HepG2 (cell line): Measurements from ENCODE around the gene TPM3. TPM values are rescaled to one million over a fixed set of nuclear protein-coding genes. Genes with fewer than 3 reads are reported as not detected.

Source experiments
- ATAC-seq: fragments of 200-7000 bp; cut with Tn5 transposase; 3 replicates; pipeline ENCODE4 v1.9.1; 2020; ENCODE audit warnings: mild to moderate bottlenecking, moderate library complexity
- BruUV-seq: library from RNA; stranded (reverse); fragments of 400-500 nt; replicated peaks from 2 replicates; lab custom pipeline; 2021; lab: Mats Ljungman, UMichigan
- CTCF ChIA-PET: fragments of 300-600 bp; formaldehyde crosslinking; extraction: SDS; loops from one replicate; lab custom pipeline; 2021; ENCODE audit warnings: low total read pairs, inconsistent platforms, low intra/inter-chr PET ratio; lab: Yijun Ruan, JAX
- POLR2A ChIA-PET: fragments of 350-600 bp; sonication (Branson Sonifier 250); formaldehyde crosslinking; loops from one replicate; lab custom pipeline; 2020; ENCODE audit warnings: antibody characterized with exemption, inconsistent platforms; lab: Yijun Ruan, JAX
- DNase-seq: peaks from one replicate; pipeline ENCODE4 v3.0.0-alpha.2; 2015; ENCODE audit warnings: low spot score
- FAIRE-seq: peaks from 3 replicates; lab custom pipeline; 2011; peaks lifted over from hg19 to GRCh38; lab: Jason Lieb, UNC
- H2AFZ ChIP-seq: one replicate; pipeline ENCODE4 v1.6.1; 2011; ENCODE audit warnings: low read length, inconsistent platforms
- H3K27ac ChIP-seq: fragments of 300-600 bp; 3 replicates; pipeline ENCODE4 v1.8.0; 2011; ENCODE audit warnings: mixed run types, mild to moderate bottlenecking, mixed read lengths, low read length, inconsistent platforms; ENCODE audit not compliant: insufficient read depth; ENCODE audit errors: extremely low read length
- H3K27me3 ChIP-seq, 2 experiments: fragments of 200-600 bp in 1 of 2; 2 replicates in 1 of 2; 3 replicates in 1 of 2; pipeline versions ENCODE4 v1.6.0 to v1.8.0; 2011; ENCODE audit warnings: low read length in 2 of 2, mild to moderate bottlenecking in 2 of 2, moderate library complexity in 2 of 2, inconsistent platforms in 1 of 2; ENCODE audit not compliant: insufficient read depth in 2 of 2, control insufficient read depth in 1 of 2
- H3K36me3 ChIP-seq, 2 experiments: fragments of 200-600 bp in 1 of 2; replicated peaks in 1 of 2; 2 replicates in 1 of 2; 3 replicates in 1 of 2; pipeline versions ENCODE4 v1.5.1 to v1.8.0; 2011; ENCODE audit warnings: low read length in 2 of 2, inconsistent platforms in 1 of 2; ENCODE audit not compliant: insufficient read depth in 2 of 2, control insufficient read depth in 1 of 2
- H3K4me1 ChIP-seq: 2 replicates; pipeline ENCODE4 v1.5.1; 2012; ENCODE audit warnings: low read length, inconsistent platforms; ENCODE audit not compliant: insufficient read depth
- H3K4me2 ChIP-seq: 2 replicates; pipeline ENCODE4 v1.6.0; 2011; ENCODE audit warnings: low read depth, low read length, inconsistent platforms
- H3K4me3 ChIP-seq, 3 experiments: fragments of 200-600 bp in 1 of 3; sonication (generic), shearing (Covaris generic) in 1 of 3; replicated peaks in 1 of 3; 2 replicates each; pipeline ENCODE4 v1.5.1; 2011 to 2016; ENCODE audit warnings: low read length in 3 of 3, inconsistent platforms in 2 of 3, low read depth in 2 of 3, mild to moderate bottlenecking in 2 of 3, control low read depth in 1 of 3, mixed read lengths in 1 of 3; ENCODE audit not compliant: insufficient read depth in 1 of 3
- H3K79me2 ChIP-seq: one replicate; pipeline ENCODE4 v1.6.1; 2011; ENCODE audit warnings: low read length, inconsistent platforms; ENCODE audit not compliant: insufficient read depth
- H3K9ac ChIP-seq: 2 replicates; pipeline ENCODE4 v1.6.0; 2011; ENCODE audit warnings: mild to moderate bottlenecking, low read depth, low read length, inconsistent platforms; ENCODE audit not compliant: insufficient read depth
- H3K9me3 ChIP-seq: 2 replicates; pipeline ENCODE4 v1.5.1; 2012; ENCODE audit warnings: mild to moderate bottlenecking, low read length
- H4K20me1 ChIP-seq: 2 replicates; pipeline ENCODE4 v1.6.0; 2011; ENCODE audit warnings: inconsistent platforms, mild to moderate bottlenecking, low read length, moderate library complexity; ENCODE audit not compliant: insufficient read depth
- ARHGAP35 ChIP-seq: sonication (generic); formaldehyde crosslinking; IDR thresholded peaks from 2 replicates; pipeline ENCODE4 v1.9.0; 2022; ENCODE audit warnings: mild to moderate bottlenecking, inconsistent platforms, moderate library complexity, missing genetic modification reagents, borderline replicate concordance
- ATRX ChIP-seq: sonication (generic); formaldehyde crosslinking; IDR thresholded peaks from 2 replicates; pipeline ENCODE4 v1.4.0; 2020; ENCODE audit warnings: missing genetic modification reagents, borderline replicate concordance
- ELF3 ChIP-seq: IDR thresholded peaks from 2 replicates; pipeline ENCODE4 v1.6.1; 2016; ENCODE audit warnings: missing genetic modification reagents, missing compliant biosample characterization
- JUND ChIP-seq: sonication (generic); formaldehyde crosslinking; IDR thresholded peaks from 2 replicates; pipeline ENCODE4 v1.8.0; 2022; ENCODE audit warnings: mild to moderate bottlenecking, missing genetic modification reagents
- KDM6A ChIP-seq: IDR thresholded peaks from 2 replicates; pipeline ENCODE4 v1.6.1; 2016; ENCODE audit warnings: low read depth
- PRPF4 ChIP-seq: fragments of 200-400 bp; formaldehyde crosslinking; IDR thresholded peaks from 2 replicates; pipeline ENCODE4 v1.6.1; 2016; ENCODE audit warnings: low read length, low read depth; ENCODE audit not compliant: poor library complexity, severe bottlenecking
- SAP130 ChIP-seq: IDR thresholded peaks from 2 replicates; pipeline ENCODE4 v1.6.1; 2016; ENCODE audit warnings: low read depth
- SRSF4 ChIP-seq: fragments of 200-400 bp; formaldehyde crosslinking; IDR thresholded peaks from one replicate; pipeline ENCODE4 v1.6.1; 2018; ENCODE audit warnings: mild to moderate bottlenecking, low read depth, low read length, moderate library complexity; ENCODE audit not compliant: poor library complexity, severe bottlenecking
- ZNF207 ChIP-seq: fragments of 450-650 bp; IDR thresholded peaks from 2 replicates; pipeline ENCODE4 v1.6.1; 2016; ENCODE audit warnings: antibody characterized with exemption, borderline replicate concordance
- ZNF431 ChIP-seq: sonication (generic); formaldehyde crosslinking; IDR thresholded peaks from 2 replicates; pipeline ENCODE4 v1.9.0; 2022; ENCODE audit warnings: missing genetic modification reagents, low read depth, mild to moderate bottlenecking, borderline replicate concordance
- ZNF496 ChIP-seq: sonication (generic); formaldehyde crosslinking; IDR thresholded peaks from 2 replicates; pipeline ENCODE4 v1.8.1; 2023; ENCODE audit warnings: mild to moderate bottlenecking, moderate library complexity, missing genetic modification reagents; ENCODE audit not compliant: insufficient replicate concordance
- ZNF75D ChIP-seq: sonication (generic); formaldehyde crosslinking; IDR thresholded peaks from 2 replicates; pipeline ENCODE4 v1.8.1; 2023; ENCODE audit warnings: missing genetic modification reagents, mild to moderate bottlenecking, borderline replicate concordance
- ZNF782 ChIP-seq: sonication (generic); formaldehyde crosslinking; IDR thresholded peaks from 2 replicates; pipeline ENCODE4 v1.4.0; 2020; ENCODE audit warnings: missing genetic modification reagents, mild to moderate bottlenecking, borderline replicate concordance
- ZNF790 ChIP-seq: sonication (generic); formaldehyde crosslinking; IDR thresholded peaks from 2 replicates; pipeline ENCODE4 v1.8.0; 2022; ENCODE audit warnings: missing genetic modification reagents, mild to moderate bottlenecking, borderline replicate concordance
- WGBS: methylation state at CpG from one replicate; pipeline ENCODE4 v1.1.6; 2017; ENCODE audit warnings: low lambda C conversion rate; 5-methylcytosine and 5-hydroxymethylcytosine counted together
- in situ Hi-C: cut with HindIII; loops from 2 replicates; pipeline ENCODE4 v1.10.0; 2017; ENCODE audit warnings: low pct_unique_long_range_greater_than_20kb; ENCODE audit not compliant: extremely low pct_ligation_motif_present
- intact Hi-C: fragments of 100-400 bp; cut with micrococcal nuclease; formaldehyde crosslinking; loops from one replicate; pipeline ENCODE4 v1.10.0; 2022; ENCODE audit not compliant: unreplicated experiment
- polyA plus RNA-seq, 8 experiments: library from polyadenylated mRNA; depleted of rRNA in 3 of 8; stranded (reverse) in 7 of 8; unstranded in 1 of 8; fragments of >200 nt; fragmentation: Illumina TruSeq in 4 of 8; extraction: Trizol in 4 of 8; gene quantifications; 2 replicates each; pipeline versions ENCODE4 v1.2.1 to v1.2.3, GENCODE V29; 2011 to 2016; ENCODE audit warnings: low read depth in 4 of 8, missing spikeins in 1 of 8, mixed read lengths in 1 of 8; ENCODE audit not compliant: insufficient read depth in 1 of 8
- total RNA-seq, 5 experiments: library from RNA; depleted of rRNA; stranded (reverse); fragments of >200 nt; fragmentation: Illumina TruSeq; extraction: Trizol; gene quantifications; 2 replicates each; pipeline ENCODE4 v1.2.3, GENCODE V29; 2016; ENCODE audit warnings: low read depth in 1 of 5
- TF ChIP-seq, protein P1 (sequence below), 2 experiments: fragments of 450-650 bp in 1 of 2; sonication (generic) in 1 of 2; formaldehyde crosslinking; IDR thresholded peaks; 2 replicates each; pipeline versions ENCODE4 v1.5.0 to v1.8.0; 2020 to 2022; ENCODE audit warnings: mild to moderate bottlenecking in 1 of 2, missing genetic modification reagents in 1 of 2
- TF ChIP-seq, protein P2 (sequence below): sonication (generic); formaldehyde crosslinking; conservative IDR thresholded peaks from 2 replicates; pipeline ENCODE4 v1.8.0; 2022; ENCODE audit warnings: missing genetic modification reagents
- TF ChIP-seq, protein P3 (sequence below): sonication (generic); formaldehyde crosslinking; IDR thresholded peaks from 2 replicates; pipeline ENCODE4 v1.9.0; 2022; ENCODE audit warnings: missing genetic modification reagents, mild to moderate bottlenecking, borderline replicate concordance
- TF ChIP-seq, protein P4 (sequence below): sonication (generic); formaldehyde crosslinking; IDR thresholded peaks from 2 replicates; pipeline ENCODE4 v1.4.0; 2020; ENCODE audit warnings: missing genetic modification reagents

The TPM3 gene
- total and polyA plus RNA-seq, 2 of the 13 experiments (the other 11 are each of a cell fraction or from before 2014, with no cell fraction given) = 160 to 307 TPM

- Histone ChIP-seq H3K36me3 (peaks cover 8 to 29% of the 10 kb centered on the region in 2 experiments), H3K9ac (peak overlapping the region; percentile 85), H2AFZ (no peak overlapping the region), H3K9me3 (no peaks in the 10 kb centered on the region), H3K27ac (peak overlapping the region; percentile 80), H3K4me1 (peaks cover 79% of the 10 kb centered on the region), H3K4me2 (peak overlapping the region; percentile 76), H3K4me3 (peak overlapping the region; percentile 76 to 96 (median 89)), H3K79me2 (peaks cover 86% of the 10 kb centered on the region), H4K20me1 (peaks cover 28% of the 10 kb centered on the region), H3K27me3 (no peaks in the 10 kb centered on the region; a peak in 1 of 5 replicates)
- ATAC-seq (no peak), FAIRE-seq (no peak), DNase-seq (no peak)
- in situ Hi-C loops = no loop called here
- under 1% methylated on average over 14 of the region's 33 CpGs for WGBS
- ChIA-PET CTCF (no interaction called here), POLR2A (interaction anchor here (1.0 to 3.0 kb wide), 12 partner anchors 9 to 297 kb away, joined by 3 to 29 read pairs (median 5); partner anchors contain the start of genes HAX1, RPS27 and TPM3)
- BruUV-seq = no TSS peak
- intact Hi-C loops = loop anchor here (2.0 kb wide), 1 partner anchor 16 kb away; no protein-coding TSS in a partner anchor
- no peak for TF ChIP-seq ZNF782 (CRISPR knock-in tag)
- no peak for TF ChIP-seq KDM6A (CRISPR knock-in tag)
- no peak for TF ChIP-seq ZNF496 (CRISPR knock-in tag)
- no peak for TF ChIP-seq ATRX (CRISPR knock-in tag)
- TF ChIP-seq, protein P1, sequence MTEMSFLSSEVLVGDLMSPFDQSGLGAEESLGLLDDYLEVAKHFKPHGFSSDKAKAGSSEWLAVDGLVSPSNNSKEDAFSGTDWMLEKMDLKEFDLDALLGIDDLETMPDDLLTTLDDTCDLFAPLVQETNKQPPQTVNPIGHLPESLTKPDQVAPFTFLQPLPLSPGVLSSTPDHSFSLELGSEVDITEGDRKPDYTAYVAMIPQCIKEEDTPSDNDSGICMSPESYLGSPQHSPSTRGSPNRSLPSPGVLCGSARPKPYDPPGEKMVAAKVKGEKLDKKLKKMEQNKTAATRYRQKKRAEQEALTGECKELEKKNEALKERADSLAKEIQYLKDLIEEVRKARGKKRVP (CRISPR knock-in tag; IDR thresholded peaks at IDR 0.05) = no peak
- TF ChIP-seq SAP130 (CRISPR knock-in tag) = no peak
- TF ChIP-seq ARHGAP35 (CRISPR knock-in tag) = no peak
- TF ChIP-seq ZNF207 = no peak
- TF ChIP-seq, protein P2, sequence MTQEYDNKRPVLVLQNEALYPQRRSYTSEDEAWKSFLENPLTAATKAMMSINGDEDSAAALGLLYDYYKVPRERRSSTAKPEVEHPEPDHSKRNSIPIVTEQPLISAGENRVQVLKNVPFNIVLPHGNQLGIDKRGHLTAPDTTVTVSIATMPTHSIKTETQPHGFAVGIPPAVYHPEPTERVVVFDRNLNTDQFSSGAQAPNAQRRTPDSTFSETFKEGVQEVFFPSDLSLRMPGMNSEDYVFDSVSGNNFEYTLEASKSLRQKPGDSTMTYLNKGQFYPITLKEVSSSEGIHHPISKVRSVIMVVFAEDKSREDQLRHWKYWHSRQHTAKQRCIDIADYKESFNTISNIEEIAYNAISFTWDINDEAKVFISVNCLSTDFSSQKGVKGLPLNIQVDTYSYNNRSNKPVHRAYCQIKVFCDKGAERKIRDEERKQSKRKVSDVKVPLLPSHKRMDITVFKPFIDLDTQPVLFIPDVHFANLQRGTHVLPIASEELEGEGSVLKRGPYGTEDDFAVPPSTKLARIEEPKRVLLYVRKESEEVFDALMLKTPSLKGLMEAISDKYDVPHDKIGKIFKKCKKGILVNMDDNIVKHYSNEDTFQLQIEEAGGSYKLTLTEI = no peak
- TF ChIP-seq JUND (CRISPR knock-in tag) = no peak
- TF ChIP-seq, protein P3, sequence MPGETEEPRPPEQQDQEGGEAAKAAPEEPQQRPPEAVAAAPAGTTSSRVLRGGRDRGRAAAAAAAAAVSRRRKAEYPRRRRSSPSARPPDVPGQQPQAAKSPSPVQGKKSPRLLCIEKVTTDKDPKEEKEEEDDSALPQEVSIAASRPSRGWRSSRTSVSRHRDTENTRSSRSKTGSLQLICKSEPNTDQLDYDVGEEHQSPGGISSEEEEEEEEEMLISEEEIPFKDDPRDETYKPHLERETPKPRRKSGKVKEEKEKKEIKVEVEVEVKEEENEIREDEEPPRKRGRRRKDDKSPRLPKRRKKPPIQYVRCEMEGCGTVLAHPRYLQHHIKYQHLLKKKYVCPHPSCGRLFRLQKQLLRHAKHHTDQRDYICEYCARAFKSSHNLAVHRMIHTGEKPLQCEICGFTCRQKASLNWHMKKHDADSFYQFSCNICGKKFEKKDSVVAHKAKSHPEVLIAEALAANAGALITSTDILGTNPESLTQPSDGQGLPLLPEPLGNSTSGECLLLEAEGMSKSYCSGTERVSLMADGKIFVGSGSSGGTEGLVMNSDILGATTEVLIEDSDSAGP = peak; percentile 94
- TF ChIP-seq ELF3 = no peak
- TF ChIP-seq ZNF790 (CRISPR knock-in tag) = no peak
- TF ChIP-seq PRPF4 = no peak
- TF ChIP-seq, protein P4, sequence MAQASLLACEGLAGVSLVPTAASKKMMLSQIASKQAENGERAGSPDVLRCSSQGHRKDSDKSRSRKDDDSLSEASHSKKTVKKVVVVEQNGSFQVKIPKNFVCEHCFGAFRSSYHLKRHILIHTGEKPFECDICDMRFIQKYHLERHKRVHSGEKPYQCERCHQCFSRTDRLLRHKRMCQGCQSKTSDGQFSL (CRISPR knock-in tag) = peak; percentile 92
- no peak for TF ChIP-seq ZNF431 (CRISPR knock-in tag)
- TF ChIP-seq SRSF4 = no peak
- no peak for TF ChIP-seq ZNF75D (CRISPR knock-in tag)
Measured at GRCh38 chr1:154220970-154221277, 29.0 kb upstream of the TPM3 start.
